SIG-M5 treated with dmso at 0.1 percent for 504 hours (cell line): Measurements from ENCODE around the gene DOK4.
"Not testable (repeated sequence)": the region's sequence is repeated elsewhere in the genome, so short reads cannot be mapped to it uniquely, and the experiment has no call there.

Experiments
- DNase-seq: peaks from one replicate; lab custom pipeline; 2025; ENCODE audit not compliant: unreplicated experiment; lab: John Stamatoyannopoulos, UW

DOK4 gene

DNA sequence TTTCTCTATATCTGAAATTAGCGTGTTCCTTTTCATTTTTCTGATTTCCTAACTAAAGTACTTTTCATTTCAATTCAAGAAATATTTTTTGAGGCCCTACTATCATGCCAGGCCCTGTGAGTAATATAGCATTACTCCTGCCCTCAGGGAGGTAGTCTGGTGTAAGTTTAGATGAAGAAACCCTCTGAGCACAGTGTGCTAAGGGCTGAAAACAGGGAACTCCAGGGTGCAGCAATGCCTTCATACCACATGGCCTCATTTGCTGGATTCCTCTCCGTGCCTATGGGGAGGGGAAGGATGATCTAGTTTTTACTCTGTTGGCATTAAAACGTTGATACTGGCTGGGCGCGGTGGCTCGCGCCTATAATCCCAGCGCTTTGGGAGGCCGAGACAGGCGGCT, 34.3 kb downstream of the DOK4 start:
- no peak for DNase-seq

DNA sequence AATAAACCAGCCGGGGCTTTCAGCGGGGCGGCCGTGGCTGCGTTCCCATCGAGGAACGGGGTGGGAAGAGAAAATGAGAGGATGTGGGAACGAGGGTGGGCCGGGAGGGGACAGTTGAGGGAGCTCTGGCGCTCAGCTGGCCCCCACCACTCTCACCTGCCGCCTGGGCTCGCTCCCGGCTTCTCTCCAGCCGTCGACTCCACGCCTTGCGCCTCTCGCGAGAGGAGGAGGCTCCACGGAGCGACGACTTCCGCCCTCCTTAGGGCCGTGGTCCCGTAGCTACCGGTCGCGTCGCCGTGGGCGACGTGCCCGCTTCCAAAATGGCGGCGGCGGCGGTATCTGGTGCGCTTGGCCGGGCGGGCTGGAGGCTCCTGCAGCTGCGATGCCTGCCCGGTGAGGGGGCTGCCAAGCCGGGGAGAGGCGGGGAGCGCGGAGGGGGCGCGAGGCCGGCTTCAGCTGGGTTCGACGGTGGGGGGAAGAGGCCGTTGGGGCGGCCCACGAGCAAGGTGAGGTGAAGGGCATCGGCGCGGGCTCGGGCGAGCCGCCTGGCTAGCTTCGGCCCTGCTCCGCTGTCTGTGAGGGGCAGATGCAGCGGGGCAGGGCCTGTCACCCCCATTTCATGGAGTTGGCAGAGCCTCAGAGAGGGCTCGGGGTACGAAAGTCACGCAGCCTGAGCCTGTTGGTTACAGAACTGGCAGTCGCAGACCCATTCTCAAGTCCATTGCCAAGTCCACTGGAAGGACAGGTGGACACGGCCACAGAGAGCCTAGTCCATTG, 38.9 kb downstream of the DOK4 start, which contains the start of the genes CIAPIN1 and COQ9:
Gene CIAPIN1 (minus strand): TSS at position 200 of the 777 bp plus-strand sequence. CDS start 6,457 bp downstream, outside the sequence.
Gene COQ9 (plus strand): TSS at position 294 of the 777 bp plus-strand sequence. CDS start 27 bp downstream, at position 321.
- peak; percentile 73 for DNase-seq

DNA sequence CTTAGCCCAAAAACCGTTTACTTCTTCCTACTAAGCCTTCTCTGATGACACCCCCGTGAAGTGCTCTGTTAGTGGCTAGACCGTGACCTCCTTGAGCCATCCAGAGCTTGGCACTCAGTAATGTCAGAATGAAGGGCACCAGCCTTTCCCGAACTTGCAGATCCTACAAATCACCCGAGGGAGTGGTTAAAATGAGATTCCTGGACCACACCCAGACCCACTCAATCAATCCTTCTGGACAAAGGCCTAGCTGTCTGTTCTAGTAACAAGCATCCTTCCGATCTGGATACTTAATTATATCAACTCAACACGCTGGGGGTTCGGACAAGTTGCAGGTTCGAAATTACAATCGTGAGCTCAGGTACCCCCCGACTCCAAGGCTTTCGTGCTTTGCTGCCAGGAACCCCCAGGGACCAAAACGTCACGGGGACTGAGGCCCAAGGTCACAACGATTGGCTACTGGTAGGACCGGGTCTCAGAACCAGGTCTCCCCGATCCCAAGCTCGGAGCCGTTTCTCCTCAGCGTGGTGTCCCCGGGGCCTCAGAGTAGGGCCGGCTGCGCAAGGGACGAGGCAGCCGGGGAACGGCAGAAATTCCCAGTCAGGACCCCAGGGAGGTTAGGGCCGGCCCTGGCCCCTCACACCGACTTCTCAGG, 39.6 kb downstream of the DOK4 start:
- peak; percentile 10 for DNase-seq

DNA sequence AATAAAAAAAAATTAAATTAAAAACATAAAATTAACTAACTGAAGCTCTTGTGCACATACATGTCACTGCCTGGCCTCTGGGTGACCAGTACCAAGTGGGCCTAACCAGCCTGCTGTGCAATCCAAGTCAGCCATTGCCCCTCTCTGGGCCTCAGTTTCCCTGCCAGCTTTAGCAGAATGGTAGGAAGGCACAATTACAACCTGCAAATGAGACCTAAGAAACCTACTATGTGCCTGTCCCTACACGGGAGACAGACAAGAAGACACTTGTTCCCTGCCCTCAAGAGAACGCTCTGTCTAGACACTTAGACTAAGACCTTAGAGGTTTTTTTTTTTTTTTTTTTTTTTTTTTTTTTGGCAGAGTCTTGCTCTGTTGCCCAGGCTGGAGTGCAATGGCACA, 40.8 kb downstream of the DOK4 start:
- no peak for DNase-seq

DNA sequence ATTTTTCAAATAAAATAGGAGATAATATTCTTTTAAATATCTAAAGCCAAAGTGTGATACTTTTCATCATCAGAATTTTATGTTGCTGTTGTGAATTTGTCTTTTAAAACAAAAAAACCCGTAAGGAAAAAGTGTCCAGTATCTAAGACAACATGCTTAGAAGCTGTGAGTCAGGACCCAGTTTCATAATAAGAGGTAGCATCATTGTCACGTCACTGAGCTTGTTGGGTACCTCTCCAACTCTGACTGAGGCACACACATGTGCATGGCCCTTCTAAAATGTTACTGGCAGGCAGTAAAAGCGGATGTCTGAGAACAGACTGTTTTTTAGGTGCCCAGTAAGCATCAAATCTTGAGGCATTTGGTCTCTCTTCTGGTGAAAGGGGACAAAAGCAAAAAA, 41.6 kb downstream of the DOK4 start:
- DNase-seq, result no peak

DNA sequence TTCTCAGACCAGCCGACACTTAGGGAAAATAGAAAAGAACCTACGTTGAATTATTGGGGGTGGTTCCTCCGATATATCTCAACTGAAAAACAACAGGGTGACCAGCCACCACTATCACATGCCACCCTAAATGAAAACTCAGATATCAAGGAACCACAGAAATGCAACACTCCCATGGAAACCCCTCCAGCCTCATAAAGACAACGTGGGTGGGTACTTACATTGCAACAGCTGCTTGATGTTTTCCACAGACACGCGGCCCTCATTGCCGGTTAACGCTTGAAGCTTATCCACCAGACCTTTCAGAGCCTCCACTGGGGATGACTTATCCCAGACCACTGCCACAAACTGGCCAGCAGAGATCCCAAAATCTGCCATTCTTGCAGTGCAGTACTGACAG, 45.7 kb downstream of the DOK4 start:
- not testable (repeated sequence) for DNase-seq

DNA sequence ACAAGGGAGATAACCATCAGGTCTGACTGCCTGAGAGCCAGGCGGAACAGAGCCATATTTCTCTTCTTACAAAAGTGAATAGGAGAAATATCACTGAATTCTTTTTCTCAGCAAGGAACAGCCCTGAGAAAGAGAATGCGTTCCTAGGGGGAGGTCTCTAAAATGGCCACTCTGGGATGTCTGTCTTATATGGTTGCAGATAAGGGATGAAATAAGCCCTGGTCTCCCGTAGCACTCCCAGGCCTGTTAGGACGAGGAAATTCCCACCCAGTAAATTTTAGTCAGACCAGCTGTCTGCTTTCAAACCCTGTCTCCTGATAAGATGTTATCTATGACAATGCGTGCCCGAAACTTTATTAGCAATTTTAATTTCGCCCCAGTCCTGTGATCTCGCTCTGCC, 46.3 kb downstream of the DOK4 start:
- DNase-seq, result not testable (repeated sequence)

DNA sequence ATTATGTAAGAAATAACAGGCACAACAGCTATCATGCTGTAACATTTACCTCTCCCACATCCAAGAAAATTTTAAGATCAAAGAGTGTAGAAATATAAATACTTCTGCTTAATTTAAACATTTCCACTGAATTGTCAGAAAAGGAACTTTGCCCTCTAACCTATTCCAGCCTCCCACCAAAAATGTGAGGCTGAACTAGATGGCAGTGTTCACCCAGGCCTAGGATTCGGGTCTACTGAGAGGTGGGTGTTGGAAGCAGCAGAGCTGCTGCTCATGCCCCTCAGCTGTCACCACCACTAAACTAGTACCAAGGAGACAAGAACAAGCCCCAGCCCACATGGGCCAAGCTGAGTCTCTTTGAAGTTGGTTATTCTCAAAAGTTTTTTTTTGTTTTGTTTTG, 50.5 kb downstream of the DOK4 start:
- DNase-seq, result no peak

DNA sequence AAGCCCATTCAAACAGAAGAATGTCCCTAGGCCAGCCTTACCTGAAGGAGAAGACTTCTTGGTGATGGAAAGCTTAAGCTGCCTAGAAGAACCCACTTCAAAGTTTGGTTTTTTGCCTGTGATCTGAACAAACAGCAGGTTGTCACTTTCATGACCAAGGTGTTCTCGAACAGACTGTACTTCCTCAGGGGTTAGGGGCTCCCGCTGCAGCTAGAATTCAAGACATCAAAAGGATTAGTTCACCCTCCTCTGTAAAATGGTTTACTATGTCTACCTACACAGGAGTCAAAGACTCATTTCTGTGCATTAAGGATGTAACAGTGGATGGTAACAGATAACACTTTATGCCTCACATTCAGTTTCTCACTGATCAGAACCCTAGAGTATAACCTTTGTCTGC, 52.3 kb downstream of the DOK4 start:
- no peak for DNase-seq

DNA sequence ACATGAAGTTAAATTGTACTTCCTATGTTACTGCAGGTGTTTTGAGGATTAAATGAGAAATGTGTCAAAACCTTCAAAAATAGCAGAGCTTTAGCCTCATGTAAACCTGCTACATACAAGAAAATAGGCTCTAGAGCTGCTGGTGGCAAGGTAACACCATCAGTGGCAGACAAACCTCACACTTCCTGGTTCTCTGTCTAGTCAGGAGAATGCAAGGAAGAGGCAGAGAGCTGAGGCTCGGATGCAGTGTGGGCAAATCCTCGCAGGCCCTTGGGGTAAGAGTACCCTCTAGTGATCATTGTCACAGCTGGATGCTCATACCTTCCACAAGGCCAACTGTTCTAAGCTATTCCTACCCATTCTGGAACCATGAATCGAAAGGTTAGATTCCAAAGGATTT, 53.3 kb downstream of the DOK4 start:
- DNase-seq, result no peak

DNA sequence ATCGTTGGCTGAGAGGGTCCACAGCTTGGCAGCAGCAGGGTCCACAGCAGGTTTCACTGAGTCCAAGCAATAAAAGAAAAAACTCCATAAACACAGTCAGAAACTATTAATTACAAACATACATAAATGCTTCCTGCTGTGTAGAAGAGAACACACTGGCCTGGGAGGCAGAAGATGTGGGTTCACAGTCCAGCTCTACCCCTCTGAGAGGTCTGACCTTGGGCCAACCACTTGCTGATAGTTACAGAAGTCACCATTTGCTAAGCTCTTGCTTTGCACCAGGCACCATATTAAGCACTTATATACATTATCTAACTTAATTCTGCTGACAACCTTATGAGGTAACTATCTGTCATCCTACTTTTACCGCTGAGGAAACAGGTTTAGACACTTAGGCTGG, 53.8 kb downstream of the DOK4 start:
- no peak for DNase-seq

DNA sequence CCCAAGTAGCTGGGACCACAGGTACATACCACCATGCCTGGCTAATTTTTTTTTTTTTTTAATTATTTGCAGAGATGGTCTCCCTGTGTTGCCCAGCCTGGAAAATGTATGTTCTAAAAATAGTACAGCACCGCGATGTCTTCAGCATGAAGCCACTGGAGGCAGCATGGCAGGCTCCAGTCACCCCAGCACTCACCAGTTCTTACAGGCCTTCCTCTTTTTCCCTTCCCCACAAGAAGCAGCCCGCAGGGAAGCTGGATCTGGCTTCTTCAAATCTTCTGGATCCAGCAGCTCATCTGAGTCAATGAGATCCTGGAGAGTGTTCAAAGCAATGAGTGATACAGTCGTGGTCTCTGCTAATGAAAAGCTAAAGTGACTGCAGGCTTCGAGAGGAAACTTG, 55.3 kb downstream of the DOK4 start:
- no peak for DNase-seq

DNA sequence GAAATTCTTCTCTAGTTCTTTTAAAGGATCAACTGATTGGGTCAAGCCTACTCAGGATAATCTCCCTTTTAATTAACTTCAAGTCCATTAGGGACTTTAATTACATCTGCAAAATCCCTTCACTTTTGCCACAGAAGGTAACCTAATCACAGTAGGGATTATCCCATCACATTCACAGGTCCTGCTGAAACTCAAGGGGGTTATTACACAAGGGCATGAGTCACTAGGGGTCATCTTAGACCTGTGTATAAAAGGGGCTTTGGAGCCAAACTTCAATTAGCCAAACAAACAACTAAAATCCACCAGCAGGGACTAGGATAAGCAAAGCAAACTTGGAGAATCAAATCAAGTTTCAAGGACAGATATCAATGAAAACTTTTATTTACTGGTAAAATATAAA, 58.5 kb downstream of the DOK4 start:
- no peak for DNase-seq

DNA sequence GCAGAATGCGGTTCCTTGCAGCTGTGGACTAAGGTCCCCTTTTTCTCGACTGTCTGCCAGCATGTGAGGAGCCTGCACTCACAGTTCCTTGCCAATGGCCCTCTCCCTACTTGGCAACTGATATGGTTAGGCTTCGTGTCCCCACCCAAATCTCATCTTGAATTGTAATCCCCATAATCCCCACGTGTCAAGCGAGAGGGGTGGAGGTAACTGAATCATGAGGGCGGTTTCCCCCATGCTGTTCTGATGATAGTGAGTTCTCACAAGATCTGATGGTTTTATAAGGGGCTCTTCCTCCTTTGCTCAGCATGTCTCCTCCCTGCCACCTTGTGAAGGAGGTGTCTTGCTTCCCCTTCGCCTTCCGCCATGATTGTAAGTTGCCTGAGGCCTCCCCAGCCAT, 59.0 kb downstream of the DOK4 start:
- DNase-seq, result no peak

DNA sequence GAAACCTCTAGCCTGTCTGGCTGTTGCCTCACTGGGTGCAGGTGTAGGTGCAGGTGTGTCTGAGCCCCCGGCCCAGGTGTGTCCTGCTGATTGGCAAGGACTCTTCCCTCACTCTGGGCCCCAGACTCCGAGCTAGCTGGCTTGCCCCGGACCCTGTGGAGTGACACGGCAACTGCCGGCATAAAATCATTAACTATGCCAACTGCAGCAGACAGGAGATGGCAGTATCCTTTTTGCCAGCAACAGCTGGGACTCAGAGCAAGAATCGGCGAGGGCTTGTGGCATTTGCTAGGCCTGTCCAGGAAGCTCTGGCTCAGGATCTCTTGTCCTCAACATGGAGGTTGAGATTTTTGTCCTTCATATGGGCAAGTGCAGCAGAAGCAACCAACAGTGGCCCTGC, 59.9 kb downstream of the DOK4 start:
- no peak for DNase-seq

DNA sequence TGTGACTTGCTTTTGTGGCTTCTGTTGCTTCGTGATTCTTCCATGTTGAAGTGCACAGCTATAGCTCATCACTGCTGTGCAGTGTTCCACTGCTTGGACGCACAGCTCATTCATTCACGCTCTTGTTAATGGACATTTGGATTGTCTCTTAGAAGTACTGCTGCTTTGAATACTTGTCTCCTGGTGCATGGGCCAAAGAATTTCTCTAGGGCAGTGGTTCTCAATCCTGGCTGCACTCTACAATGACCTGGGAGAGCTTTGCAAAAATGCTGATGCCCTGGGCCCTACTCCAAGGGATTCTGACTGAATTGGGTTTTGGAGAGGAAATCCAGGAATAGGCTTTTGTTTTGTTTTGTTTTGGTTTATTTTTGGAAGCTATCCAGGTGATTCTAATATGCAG, 61.7 kb downstream of the DOK4 start:
- DNase-seq, result no peak

DNA sequence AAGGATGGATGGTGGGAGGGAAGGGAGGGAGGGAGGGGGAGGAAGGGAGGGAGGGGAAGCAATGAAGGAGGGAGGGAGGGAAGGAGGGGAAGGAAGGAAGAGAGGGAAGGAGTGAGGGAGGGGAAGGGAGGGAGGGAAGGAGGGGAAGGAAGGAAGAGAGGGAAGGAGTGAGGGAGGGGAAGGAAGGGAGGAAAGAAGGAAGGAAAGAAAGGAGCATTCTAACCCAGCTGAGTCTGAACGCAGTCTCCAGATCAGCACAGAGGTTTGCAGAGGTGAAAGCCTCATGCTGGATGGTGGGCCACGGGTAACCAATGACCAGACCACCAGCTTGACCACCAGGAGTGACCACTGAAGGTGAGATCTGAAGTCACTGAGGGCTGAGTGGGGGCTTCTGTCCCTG, 63.1 kb downstream of the DOK4 start:
- DNase-seq, result no peak

DNA sequence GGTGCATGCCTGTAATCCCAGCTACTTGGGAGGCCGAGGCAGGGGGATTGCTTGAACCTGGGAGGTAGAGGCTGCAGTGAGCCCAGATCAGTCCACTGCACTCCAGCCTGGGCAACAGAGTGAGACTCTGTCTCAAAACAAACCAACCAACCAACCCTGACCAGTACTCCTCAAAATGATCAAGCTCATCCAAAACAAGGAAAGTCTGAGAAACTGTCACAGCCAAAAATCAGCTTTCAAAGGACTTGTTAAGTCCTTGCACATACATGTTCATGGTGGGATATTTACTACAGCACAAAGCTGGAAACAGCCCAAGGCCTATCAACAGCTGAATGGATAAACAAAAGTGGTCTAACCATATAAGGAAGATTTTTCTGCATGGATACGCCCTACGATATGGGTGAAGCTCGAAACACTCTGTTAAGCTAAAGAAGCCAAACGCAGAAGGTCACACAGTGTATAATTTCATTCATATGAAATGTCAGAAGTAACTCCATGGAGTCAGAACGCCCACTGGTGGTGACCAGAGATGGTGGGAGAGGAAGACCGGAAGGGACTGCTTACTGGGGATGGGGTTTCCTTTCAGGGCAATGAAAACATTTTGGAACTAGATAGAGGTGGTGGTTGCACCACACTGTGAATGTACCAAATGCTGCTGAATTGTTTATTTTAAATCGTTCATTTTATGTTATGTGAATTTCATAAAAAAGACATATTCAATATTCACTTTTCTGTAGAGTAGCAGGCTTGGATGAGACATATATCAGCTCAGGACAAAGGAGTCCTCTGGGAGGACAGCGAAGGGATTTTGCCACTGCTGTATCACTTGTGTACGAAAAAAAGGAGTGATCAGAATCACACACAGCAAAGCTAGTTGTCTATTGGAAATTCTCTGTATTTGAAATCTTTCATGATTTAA, 64.0 kb downstream of the DOK4 start:
- peak; percentile 5 for DNase-seq
